ENCODE results near the gene DCLRE1C.
"Not testable (repeated sequence)": the region's sequence is repeated elsewhere in the genome, so short reads cannot be mapped to it uniquely, and the experiment has no call there.

The DCLRE1C gene

DNA sequence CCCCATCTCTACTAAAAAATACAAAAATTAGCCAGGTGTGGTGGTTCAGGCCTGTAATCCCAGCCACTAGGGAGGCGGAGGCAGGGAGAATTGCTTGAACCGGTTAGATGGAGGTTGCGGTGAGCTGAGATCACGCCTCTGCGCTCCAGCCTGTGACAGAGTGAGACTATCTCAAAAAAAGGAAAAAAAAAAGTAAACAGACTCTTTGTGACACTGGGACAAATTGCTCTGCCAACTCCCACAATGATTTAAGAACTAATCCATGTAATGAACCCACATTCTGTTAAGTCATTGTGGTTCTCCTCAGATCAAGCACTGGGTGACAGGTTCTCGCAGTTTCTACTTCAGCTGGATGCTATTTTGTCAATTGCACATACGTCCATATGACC is 11.0 kb downstream of the DCLRE1C start:
- not testable (repeated sequence) for DNase-seq

DNA sequence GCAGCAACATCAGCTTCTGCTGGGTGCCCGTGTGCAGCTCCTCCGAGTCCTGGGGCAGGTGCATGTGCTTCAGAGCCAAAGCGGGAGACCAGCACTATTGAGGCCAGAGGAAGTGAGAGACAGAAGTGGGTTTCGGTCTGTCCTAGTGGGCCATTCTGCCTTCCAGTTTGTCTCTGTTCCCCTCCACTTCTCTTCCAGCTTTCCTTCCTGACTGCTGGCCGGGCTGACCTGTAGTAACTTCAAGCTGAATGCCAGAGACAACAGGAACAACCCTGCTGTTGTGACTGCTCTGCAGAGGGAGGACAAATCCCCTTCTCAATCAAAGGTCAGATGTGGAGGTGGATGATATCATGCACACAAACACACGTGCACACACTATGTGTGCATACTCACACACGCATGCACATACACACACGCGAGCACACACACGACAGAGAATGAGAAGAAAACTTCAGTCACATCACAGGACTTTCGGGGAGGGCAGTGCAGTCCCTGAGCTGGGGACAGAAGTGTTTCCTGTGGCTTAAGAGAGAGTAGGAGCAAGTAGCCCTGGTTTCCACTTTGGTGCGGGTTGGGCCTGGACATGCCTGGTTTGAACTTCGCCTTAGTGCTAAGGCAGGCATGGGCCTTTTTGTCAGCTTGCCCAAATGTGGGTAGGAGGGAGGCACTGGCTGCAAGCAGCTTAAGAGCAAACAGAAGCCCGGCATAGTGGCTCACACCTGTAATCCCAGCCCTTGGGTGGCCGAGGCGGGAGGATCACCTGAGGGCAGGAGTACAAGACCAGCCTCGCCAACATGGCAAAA is 11.5 kb downstream of the DCLRE1C start:
- DNase-seq: not testable (repeated sequence)

- DNase-seq: not testable (repeated sequence)
These were observed 14.9 kb downstream of the DCLRE1C start for GRCh38 chr10:14938971-14939370.

- no peak for DNase-seq
These were observed 17.3 kb downstream of the DCLRE1C start for GRCh38 chr10:14936584-14936983.

GRCh38 chr10:14930610-14931009 is 23.3 kb downstream of the DCLRE1C start:
- no peak for DNase-seq

GRCh38 chr10:14926722-14927416 is 27.0 kb downstream of the DCLRE1C start:
- no peak for DNase-seq

GRCh38 chr10:14926061-14926470 is 27.8 kb downstream of the DCLRE1C start:
- no peak for DNase-seq

- no peak for DNase-seq
These were observed 28.6 kb downstream of the DCLRE1C start for GRCh38 chr10:14925268-14925667.

- no peak for DNase-seq
These were observed 29.9 kb downstream of the DCLRE1C start for GRCh38 chr10:14924013-14924412.

DNA sequence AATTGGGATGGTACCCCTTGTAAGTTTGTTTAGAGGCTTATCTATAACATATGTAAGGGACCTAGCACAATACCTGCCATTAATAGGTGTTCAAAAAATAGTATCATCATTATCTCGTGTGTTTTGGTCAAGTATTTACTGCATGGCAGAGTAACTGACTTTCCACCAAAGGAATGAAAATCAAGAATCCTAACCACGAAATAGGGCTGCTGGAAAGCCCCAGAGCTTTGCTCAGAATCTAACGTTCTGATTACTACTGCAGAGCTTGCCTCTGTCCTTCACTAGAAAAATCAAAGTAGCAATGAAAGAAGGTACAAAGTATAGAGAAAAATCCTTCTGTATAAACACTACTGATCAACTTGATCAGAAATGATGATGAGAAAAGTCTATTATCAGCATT is 34.9 kb downstream of the DCLRE1C start:
- no peak for DNase-seq

DNA sequence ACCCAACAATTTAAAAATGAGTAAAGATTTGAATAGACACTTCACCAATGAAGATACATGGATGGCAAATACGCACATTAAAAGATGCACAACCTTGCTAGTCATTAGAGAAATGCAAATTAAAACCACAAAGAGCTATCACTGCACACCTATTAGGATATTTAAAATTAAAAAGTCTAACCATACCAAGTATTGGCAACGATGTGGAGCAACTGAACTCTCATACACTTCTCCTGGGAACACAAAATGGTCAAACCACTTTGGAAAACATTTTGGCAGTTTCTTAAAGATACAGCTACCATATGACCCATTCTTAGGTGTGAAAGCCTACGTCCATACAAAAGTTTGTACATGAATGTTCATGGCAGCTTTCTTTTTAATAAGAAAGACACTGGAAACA is 36.1 kb downstream of the DCLRE1C start:
- no peak for DNase-seq

GRCh38 chr10:14916600-14916999 is 37.3 kb downstream of the DCLRE1C start:
- no peak for DNase-seq

GRCh38 chr10:14911801-14912200 is 42.1 kb downstream of the DCLRE1C start:
- no peak for DNase-seq

DNA sequence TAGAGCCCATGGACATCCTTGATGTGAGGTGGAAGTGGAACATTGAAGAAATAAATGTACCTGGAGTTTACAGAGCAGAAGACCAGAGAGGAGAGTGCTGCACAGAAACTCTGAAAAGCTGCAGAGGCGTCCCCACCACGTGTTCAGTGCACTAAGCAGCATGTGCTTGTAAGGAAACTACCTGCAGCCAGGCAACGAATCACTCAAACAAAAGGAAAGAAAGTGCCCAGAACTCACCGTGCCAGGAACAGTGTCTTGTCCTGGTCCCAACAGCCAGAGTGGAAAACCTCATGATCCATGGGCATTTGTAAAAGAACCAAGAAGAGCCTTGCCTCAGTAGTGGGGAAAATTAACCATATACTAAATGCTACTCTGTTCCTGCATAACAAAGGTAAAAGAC is 42.9 kb downstream of the DCLRE1C start:
- DNase-seq: no peak

DNA sequence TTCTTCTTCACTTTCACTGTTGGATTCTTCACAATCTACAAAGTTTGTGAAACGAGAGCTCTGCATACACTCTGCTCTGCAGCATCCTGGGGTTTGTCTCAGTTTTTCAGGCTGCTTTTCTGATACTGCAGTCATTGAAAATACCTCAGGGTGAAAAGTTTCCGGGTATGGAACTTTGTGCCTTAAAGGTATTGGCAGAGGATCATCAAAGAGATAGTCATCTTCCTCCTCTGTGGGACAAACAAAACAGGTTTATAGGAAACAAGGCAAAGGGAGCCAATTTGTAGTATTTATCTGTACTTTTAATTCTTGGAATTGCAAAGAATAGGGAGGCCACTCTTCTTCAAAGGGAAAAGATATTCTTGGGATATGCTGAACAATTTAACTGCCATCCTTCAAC is 44.8 kb downstream of the DCLRE1C start:
- DNase-seq: no peak

- not testable (repeated sequence) for DNase-seq
These were observed 46.3 kb downstream of the DCLRE1C start for GRCh38 chr10:14907591-14907990.

DNA sequence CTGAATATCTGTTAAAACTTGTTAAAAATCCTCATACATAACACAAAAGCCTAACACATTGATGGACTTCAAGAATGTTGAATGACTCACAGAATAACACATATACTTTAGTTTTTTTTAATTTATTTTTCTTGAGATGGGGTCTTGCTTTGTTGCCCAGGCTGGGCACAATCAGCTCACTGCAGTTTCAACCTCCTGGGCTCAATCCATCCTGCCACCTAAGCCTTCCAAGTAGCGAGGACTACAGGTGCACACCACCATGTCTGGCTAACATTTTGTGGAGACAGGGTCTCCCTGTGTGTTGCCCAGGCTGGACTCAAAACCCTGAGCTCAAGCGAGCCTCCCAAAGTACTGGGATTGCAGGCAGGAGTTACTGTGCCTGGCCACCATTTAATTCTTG is 47.1 kb downstream of the DCLRE1C start:
- DNase-seq: no peak

DNA sequence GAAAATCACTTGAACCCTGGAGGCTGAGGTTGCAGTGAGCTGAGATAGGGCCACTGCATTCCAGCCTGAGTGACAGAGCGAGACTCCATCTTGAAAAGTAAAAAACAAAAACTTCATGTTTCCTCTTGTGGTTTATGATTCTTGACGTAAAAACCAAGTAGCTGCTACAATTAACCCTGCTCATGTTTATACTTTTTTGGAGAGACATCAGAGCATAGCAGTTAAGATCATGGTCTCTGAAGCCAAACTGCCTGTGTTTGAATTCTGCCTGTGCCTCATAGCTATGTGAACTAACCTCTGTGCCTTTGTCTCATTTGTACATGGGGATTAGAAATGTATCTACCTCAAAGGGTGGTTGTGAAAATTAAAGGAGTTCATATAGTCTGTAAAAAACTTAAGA is 48.0 kb downstream of the DCLRE1C start:
- DNase-seq: no peak

DNA sequence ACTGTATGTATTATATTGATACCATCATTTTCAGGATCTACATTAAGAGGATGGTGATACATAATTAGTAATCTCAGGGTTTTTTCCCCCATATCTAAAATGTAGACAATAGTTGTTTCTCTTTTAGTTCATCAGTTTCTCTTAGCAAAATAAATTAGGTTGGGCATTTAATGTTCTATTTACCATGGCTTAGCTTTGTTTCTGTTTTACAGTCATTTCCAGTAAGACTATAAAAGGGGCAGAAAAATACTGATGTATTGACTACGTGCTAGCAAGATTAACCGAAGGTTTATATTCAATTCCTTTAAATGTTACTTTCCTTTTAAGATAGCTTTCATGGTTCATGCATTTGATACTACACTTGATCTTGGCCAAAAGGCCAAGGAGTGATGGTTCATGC is 49.0 kb downstream of the DCLRE1C start:
- no peak for DNase-seq

- DNase-seq: peak; percentile 4
These were observed 49.6 kb downstream of the DCLRE1C start for GRCh38 chr10:14904316-14904732.

DNA sequence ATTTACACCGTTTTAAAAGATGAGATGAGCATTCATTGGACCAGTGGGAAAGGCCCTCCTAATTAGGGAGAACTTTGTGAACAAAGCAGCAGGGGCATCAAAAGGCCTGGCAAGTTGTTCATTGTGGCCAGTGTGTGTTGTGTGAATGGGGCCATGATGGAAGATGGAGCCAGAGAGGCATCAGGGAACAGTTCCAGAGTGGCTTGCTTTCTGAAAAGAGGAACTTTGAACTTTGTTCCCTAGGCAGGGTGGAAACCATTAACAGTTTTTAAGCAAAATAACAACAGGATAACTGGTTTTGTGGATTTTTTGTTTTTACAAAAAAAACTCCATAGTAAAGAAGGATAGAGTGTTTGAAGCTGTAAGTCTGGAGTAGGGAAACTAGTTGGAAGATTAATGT is 62.7 kb downstream of the DCLRE1C start:
- DNase-seq: no peak

GRCh38 chr10:14889318-14889717 is 64.6 kb downstream of the DCLRE1C start:
- no peak for DNase-seq

GRCh38 chr10:14884082-14884481 is 69.8 kb downstream of the DCLRE1C start:
- DNase-seq: no peak

DNA sequence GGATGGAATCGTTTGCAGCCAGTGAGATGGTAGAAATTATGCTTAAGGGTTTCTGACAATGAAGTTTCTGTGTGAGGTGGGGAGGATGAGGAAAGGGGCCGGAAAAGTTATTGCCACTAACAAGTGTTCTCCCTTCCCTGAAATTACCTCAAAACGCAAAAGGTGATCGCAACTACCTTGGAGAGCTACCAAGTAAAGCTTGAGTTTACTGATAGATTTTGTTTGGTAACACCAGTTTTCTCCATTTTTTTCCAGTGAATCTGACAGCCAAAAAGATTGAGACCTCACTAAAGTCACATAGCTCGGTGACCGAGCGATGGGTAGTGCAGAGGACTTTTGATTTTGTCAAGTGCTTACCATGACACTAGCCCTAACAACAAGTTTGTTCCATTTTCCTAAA is 73.7 kb downstream of the DCLRE1C start:
- no peak for DNase-seq

DNA sequence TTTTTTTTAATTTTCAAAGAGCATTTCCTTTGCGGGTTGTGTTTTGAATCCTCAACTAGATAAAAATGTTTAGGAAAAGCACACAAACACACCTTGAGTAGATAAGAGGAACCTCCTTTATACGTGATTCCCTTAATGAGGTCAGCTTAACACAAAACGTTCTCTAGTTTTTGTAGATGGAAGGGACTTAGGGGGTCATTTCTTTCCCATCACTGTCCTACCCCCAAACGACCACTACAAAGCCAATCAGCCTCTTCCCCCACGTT is 74.0 kb downstream of the DCLRE1C start:
- no peak for DNase-seq

All from stimulated activated CD4-positive, alpha-beta T cell treated with anti-CD3 and anti-CD28 coated beads, Interleukin-4, amount 100 ng/mL, for 1 hour (primary cell).